ENCODE data around the gene ORC5. TPM values are rescaled to one million over a fixed set of nuclear protein-coding genes. Genes with fewer than 3 reads are reported as not detected.
A peak's percentile ranks its signal among the peaks of the same experiment; 100 is the strongest.

Gene ORC5
- total RNA-seq, 2 experiments from 2014 or later: 25.2 to 33.1 TPM

GRCh38 chr7:104255194-104255593 lies 47.4 kb upstream of the ORC5 start:
- no peaks in the 10 kb centered on the region for H4K20me1 ChIP-seq (ENCODE audit: insufficient read depth, low read length)
- no peak for DNase-seq (ENCODE audit: low spot score)
- H3K4me1 ChIP-seq (ENCODE audit: insufficient read depth, low read length, poor library complexity, severe bottlenecking): no peaks in the 10 kb centered on the region
- no peak overlapping the region for H3K4me2 ChIP-seq (ENCODE audit: low read length)
- H3K36me3 ChIP-seq (ENCODE audit: insufficient read depth, low read length): no peaks in the 10 kb centered on the region
- CTCF ChIA-PET (ENCODE audit: unreplicated experiment): no interaction called here
- H3K9me3 ChIP-seq (ENCODE audit: low read length): no peaks in the 10 kb centered on the region
- H2AFZ ChIP-seq (ENCODE audit: low read length): no peak overlapping the region
- TF ChIP-seq EZH2phosphoT487 (IDR thresholded peaks at IDR 0.05; ENCODE audit: borderline replicate concordance, low read depth, low read length) (no peak), CTCF (conservative IDR thresholded peaks at IDR 0.05; ENCODE audit: low read length) (no peak)
- intact Hi-C loops (cut with micrococcal nuclease; ENCODE audit: unreplicated experiment): no loop called here
- H3K4me3 ChIP-seq (ENCODE audit: low read depth, low read length, poor library complexity, severe bottlenecking): no peak overlapping the region
- no peak overlapping the region for H3K27ac ChIP-seq (ENCODE audit: low read depth, low read length, poor library complexity, severe bottlenecking)
- no peaks in the 10 kb centered on the region for H3K9me2 ChIP-seq (ENCODE audit: insufficient read depth, low read length)
- POLR2A ChIA-PET: interaction anchor here (0.9 to 1.0 kb wide), 2 partner anchors 13 to 29 kb away, joined by 3 read pairs; no protein-coding TSS in a partner anchor
- no peaks in the 10 kb centered on the region for H3K79me2 ChIP-seq (ENCODE audit: insufficient read depth, low read depth, low read length)
- no TSS peak for BruUV-seq (replicated peaks)

- Histone ChIP-seq H3K27ac (ENCODE audit: low read depth, low read length, poor library complexity, severe bottlenecking) (no peak overlapping the region), H3K9me2 (ENCODE audit: insufficient read depth, low read length) (no peaks in the 10 kb centered on the region), H3K4me2 (ENCODE audit: low read length) (no peak overlapping the region), H3K79me2 (ENCODE audit: insufficient read depth, low read depth, low read length) (no peaks in the 10 kb centered on the region), H2AFZ (ENCODE audit: low read length) (no peak overlapping the region), H3K4me1 (ENCODE audit: insufficient read depth, low read length, poor library complexity, severe bottlenecking) (no peaks in the 10 kb centered on the region), H3K9me3 (ENCODE audit: low read length) (no peaks in the 10 kb centered on the region), H4K20me1 (ENCODE audit: insufficient read depth, low read length) (no peaks in the 10 kb centered on the region), H3K36me3 (ENCODE audit: insufficient read depth, low read length) (no peaks in the 10 kb centered on the region), H3K4me3 (ENCODE audit: low read depth, low read length, poor library complexity, severe bottlenecking) (no peak overlapping the region)
- ChIA-PET CTCF (ENCODE audit: unreplicated experiment) (no interaction called here), POLR2A (no interaction called here)
- no peak for DNase-seq (ENCODE audit: low spot score)
- intact Hi-C loops (cut with micrococcal nuclease; ENCODE audit: unreplicated experiment): no loop called here
- BruUV-seq (replicated peaks): no TSS peak
- TF ChIP-seq EZH2phosphoT487 (IDR thresholded peaks at IDR 0.05; ENCODE audit: borderline replicate concordance, low read depth, low read length) (no peak), CTCF (conservative IDR thresholded peaks at IDR 0.05; ENCODE audit: low read length) (no peak)
Observed at GRCh38 chr7:104254696-104255095, 46.9 kb upstream of the ORC5 start.

GRCh38 chr7:104252409-104253134 lies 44.8 kb upstream of the ORC5 start:
- H3K9me2 ChIP-seq (ENCODE audit: insufficient read depth, low read length): no peaks in the 10 kb centered on the region
- no peak overlapping the region for H3K4me3 ChIP-seq (ENCODE audit: low read depth, low read length, poor library complexity, severe bottlenecking)
- CTCF ChIA-PET (ENCODE audit: unreplicated experiment): no interaction called here
- H3K27ac ChIP-seq (ENCODE audit: low read depth, low read length, poor library complexity, severe bottlenecking): no peak overlapping the region
- no peak overlapping the region for H3K4me2 ChIP-seq (ENCODE audit: low read length)
- TF ChIP-seq CTCF (conservative IDR thresholded peaks at IDR 0.05; ENCODE audit: low read length) (peak; percentile 41), EZH2phosphoT487 (IDR thresholded peaks at IDR 0.05; ENCODE audit: borderline replicate concordance, low read depth, low read length) (no peak)
- no peaks in the 10 kb centered on the region for H3K4me1 ChIP-seq (ENCODE audit: insufficient read depth, low read length, poor library complexity, severe bottlenecking)
- no peaks in the 10 kb centered on the region for H3K36me3 ChIP-seq (ENCODE audit: insufficient read depth, low read length)
- POLR2A ChIA-PET: interaction anchor here (0.5 kb wide), 1 partner anchor 1850 kb away, joined by 5 read pairs; no protein-coding TSS in a partner anchor
- intact Hi-C loops (cut with micrococcal nuclease; ENCODE audit: unreplicated experiment): no loop called here
- BruUV-seq (replicated peaks): no TSS peak
- H4K20me1 ChIP-seq (ENCODE audit: insufficient read depth, low read length): no peaks in the 10 kb centered on the region
- no peak overlapping the region for H2AFZ ChIP-seq (ENCODE audit: low read length)
- no peaks in the 10 kb centered on the region for H3K79me2 ChIP-seq (ENCODE audit: insufficient read depth, low read depth, low read length)
- DNase-seq (ENCODE audit: low spot score): no peak
- no peaks in the 10 kb centered on the region for H3K9me3 ChIP-seq (ENCODE audit: low read length)

Measured in OCI-LY7 (cell line).